Measurements from ENCODE around the gene SNTA1. TPM values are rescaled to one million over a fixed set of nuclear protein-coding genes. Genes with fewer than 3 reads are reported as not detected.

SNTA1 gene
- total and polyA plus RNA-seq, 2 experiments from 2014 or later = 3.8 to 9.3 TPM

DNA sequence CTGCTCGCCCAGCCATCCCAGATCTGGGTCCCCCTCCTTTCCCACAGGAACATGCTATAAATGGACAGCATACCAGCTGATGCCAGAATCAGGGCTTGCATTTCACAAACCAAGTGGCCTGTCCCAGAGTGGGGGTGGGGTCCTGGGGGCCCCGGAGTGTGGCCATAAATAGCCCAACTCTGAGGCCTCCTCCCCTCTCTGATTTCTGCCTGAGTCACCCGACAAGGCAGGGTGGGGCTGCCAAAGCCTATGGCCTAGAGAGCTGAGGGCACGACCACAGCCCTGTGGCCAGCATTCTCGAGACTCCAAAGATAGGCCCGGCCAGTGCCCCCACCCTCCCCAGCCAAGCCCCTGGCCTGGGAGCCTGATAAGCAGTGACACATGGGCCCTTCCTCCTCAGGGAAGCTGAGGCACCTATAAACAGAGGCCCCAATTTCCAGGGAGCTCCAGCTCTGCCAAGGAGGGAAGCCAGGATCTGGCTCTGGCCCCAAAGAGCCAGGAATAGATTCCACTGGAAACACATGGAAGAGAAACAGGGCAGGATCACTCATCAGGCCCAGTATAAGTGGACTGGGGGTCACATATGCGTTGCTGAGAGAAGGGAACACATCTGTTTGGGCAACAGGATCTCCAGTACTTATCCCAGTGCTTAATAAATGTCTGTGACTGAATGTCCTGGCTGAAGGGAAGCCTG is 20.3 kb downstream of the SNTA1 start:
- no peak overlapping the region for H3K27ac Mint-ChIP-seq

DNA sequence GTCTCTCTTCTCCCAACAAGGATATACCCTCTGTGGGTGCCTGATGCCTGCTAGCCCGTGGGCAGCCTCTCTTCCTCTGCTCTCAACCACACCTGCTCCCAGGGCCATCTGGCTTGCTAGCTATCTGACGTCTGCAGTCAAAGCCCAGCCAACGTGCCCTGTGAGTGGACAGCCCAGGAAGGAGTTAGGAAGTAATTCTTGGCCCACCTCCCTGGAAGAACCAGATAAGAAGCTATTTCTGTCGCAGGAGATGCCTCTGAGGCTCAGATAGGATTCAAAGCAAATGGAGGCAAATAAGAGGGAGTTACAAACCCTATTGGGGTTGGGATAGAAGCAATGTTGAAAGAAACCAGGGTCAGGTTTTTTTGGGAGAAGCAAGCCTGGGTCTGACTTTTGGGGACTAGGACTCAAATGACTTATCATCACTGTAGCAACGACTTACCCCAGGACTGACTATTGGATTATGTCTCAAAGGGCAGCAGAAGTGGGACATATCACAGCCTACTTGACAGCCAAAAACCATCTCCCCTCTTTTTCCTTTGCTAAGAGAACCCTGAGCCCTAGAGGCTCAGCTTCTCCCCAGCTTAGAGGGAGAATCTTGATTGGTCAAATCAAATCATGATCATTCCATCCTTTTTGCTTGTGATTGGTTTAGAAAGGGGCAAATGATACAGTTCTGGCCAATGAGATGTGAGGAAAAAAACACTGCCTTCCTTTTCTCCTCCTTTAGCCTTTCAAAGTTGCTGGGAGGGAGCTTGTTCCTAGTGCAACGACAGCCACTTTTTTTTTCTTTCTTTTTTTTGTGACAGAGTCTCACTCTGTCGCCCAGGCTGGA is 24.2 kb downstream of the SNTA1 start:
- no peak overlapping the region for H3K4me3 ChIP-seq
- no peak overlapping the region for H2AFZ ChIP-seq
- DNase-seq (ENCODE audit: low spot score) (no peak), ATAC-seq (no peak)
- no peaks in the 10 kb centered on the region for H3K9me3 Mint-ChIP-seq
- no peaks in the 10 kb centered on the region for H3K79me2 ChIP-seq (replicated peaks; ENCODE audit: insufficient read depth)
- no peaks in the 10 kb centered on the region for H3K36me3 Mint-ChIP-seq (ENCODE audit: low read depth)
- no peak overlapping the region for H3K27ac Mint-ChIP-seq
- H3K9me2 ChIP-seq (ENCODE audit: insufficient read depth) = no peaks in the 10 kb centered on the region
- no peak overlapping the region for H3K27ac ChIP-seq (ENCODE audit: low read depth)
- no peak overlapping the region for H3K4me2 ChIP-seq
- no peaks in the 10 kb centered on the region for H3F3A ChIP-seq (replicated peaks; ENCODE audit: low read depth)
- TF ChIP-seq, protein P1, sequence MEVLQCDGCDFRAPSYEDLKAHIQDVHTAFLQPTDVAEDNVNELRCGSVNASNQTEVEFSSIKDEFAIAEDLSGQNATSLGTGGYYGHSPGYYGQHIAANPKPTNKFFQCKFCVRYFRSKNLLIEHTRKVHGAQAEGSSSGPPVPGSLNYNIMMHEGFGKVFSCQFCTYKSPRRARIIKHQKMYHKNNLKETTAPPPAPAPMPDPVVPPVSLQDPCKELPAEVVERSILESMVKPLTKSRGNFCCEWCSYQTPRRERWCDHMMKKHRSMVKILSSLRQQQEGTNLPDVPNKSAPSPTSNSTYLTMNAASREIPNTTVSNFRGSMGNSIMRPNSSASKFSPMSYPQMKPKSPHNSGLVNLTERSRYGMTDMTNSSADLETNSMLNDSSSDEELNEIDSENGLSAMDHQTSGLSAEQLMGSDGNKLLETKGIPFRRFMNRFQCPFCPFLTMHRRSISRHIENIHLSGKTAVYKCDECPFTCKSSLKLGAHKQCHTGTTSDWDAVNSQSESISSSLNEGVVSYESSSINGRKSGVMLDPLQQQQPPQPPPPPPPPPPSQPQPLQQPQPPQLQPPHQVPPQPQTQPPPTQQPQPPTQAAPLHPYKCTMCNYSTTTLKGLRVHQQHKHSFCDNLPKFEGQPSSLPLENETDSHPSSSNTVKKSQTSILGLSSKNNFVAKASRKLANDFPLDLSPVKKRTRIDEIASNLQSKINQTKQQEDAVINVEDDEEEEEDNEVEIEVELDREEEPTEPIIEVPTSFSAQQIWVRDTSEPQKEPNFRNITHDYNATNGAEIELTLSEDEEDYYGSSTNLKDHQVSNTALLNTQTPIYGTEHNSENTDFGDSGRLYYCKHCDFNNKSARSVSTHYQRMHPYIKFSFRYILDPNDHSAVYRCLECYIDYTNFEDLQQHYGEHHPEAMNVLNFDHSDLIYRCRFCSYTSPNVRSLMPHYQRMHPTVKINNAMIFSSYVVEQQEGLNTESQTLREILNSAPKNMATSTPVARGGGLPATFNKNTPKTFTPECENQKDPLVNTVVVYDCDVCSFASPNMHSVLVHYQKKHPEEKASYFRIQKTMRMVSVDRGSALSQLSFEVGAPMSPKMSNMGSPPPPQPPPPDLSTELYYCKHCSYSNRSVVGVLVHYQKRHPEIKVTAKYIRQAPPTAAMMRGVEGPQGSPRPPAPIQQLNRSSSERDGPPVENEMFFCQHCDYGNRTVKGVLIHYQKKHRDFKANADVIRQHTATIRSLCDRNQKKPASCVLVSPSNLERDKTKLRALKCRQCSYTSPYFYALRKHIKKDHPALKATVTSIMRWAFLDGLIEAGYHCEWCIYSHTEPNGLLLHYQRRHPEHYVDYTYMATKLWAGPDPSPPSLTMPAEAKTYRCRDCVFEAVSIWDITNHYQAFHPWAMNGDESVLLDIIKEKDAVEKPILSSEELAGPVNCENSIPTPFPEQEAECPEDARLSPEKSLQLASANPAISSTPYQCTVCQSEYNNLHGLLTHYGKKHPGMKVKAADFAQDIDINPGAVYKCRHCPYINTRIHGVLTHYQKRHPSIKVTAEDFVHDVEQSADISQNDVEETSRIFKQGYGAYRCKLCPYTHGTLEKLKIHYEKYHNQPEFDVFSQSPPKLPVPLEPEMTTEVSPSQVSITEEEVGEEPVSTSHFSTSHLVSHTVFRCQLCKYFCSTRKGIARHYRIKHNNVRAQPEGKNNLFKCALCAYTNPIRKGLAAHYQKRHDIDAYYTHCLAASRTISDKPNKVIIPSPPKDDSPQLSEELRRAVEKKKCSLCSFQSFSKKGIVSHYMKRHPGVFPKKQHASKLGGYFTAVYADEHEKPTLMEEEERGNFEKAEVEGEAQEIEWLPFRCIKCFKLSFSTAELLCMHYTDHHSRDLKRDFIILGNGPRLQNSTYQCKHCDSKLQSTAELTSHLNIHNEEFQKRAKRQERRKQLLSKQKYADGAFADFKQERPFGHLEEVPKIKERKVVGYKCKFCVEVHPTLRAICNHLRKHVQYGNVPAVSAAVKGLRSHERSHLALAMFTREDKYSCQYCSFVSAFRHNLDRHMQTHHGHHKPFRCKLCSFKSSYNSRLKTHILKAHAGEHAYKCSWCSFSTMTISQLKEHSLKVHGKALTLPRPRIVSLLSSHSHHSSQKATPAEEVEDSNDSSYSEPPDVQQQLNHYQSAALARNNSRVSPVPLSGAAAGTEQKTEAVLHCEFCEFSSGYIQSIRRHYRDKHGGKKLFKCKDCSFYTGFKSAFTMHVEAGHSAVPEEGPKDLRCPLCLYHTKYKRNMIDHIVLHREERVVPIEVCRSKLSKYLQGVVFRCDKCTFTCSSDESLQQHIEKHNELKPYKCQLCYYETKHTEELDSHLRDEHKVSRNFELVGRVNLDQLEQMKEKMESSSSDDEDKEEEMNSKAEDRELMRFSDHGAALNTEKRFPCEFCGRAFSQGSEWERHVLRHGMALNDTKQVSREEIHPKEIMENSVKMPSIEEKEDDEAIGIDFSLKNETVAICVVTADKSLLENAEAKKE (CRISPR knock-in tag; IDR thresholded peaks at IDR 0.05) = no peak
- TF ChIP-seq ZNF114 (CRISPR knock-in tag; IDR thresholded peaks at IDR 0.05) = no peak
- TF ChIP-seq, protein P2, sequence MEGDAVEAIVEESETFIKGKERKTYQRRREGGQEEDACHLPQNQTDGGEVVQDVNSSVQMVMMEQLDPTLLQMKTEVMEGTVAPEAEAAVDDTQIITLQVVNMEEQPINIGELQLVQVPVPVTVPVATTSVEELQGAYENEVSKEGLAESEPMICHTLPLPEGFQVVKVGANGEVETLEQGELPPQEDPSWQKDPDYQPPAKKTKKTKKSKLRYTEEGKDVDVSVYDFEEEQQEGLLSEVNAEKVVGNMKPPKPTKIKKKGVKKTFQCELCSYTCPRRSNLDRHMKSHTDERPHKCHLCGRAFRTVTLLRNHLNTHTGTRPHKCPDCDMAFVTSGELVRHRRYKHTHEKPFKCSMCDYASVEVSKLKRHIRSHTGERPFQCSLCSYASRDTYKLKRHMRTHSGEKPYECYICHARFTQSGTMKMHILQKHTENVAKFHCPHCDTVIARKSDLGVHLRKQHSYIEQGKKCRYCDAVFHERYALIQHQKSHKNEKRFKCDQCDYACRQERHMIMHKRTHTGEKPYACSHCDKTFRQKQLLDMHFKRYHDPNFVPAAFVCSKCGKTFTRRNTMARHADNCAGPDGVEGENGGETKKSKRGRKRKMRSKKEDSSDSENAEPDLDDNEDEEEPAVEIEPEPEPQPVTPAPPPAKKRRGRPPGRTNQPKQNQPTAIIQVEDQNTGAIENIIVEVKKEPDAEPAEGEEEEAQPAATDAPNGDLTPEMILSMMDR (conservative IDR thresholded peaks at IDR 0.05; ENCODE audit: low read depth in 2 of 2) = no peak
- TF ChIP-seq, protein P3, sequence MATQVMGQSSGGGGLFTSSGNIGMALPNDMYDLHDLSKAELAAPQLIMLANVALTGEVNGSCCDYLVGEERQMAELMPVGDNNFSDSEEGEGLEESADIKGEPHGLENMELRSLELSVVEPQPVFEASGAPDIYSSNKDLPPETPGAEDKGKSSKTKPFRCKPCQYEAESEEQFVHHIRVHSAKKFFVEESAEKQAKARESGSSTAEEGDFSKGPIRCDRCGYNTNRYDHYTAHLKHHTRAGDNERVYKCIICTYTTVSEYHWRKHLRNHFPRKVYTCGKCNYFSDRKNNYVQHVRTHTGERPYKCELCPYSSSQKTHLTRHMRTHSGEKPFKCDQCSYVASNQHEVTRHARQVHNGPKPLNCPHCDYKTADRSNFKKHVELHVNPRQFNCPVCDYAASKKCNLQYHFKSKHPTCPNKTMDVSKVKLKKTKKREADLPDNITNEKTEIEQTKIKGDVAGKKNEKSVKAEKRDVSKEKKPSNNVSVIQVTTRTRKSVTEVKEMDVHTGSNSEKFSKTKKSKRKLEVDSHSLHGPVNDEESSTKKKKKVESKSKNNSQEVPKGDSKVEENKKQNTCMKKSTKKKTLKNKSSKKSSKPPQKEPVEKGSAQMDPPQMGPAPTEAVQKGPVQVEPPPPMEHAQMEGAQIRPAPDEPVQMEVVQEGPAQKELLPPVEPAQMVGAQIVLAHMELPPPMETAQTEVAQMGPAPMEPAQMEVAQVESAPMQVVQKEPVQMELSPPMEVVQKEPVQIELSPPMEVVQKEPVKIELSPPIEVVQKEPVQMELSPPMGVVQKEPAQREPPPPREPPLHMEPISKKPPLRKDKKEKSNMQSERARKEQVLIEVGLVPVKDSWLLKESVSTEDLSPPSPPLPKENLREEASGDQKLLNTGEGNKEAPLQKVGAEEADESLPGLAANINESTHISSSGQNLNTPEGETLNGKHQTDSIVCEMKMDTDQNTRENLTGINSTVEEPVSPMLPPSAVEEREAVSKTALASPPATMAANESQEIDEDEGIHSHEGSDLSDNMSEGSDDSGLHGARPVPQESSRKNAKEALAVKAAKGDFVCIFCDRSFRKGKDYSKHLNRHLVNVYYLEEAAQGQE (IDR thresholded peaks at IDR 0.05; ENCODE audit: unreplicated experiment) = no peak
- no peak for TF ChIP-seq NANOG (IDR thresholded peaks at IDR 0.05; ENCODE audit: borderline replicate concordance)
- H3K4me3 Mint-ChIP-seq = no peak overlapping the region
- no peaks in the 10 kb centered on the region for H3K27me3 Mint-ChIP-seq (ENCODE audit: insufficient read depth, low read depth, poor library complexity)
- H4K20me1 ChIP-seq (replicated peaks; ENCODE audit: insufficient read depth) = no peaks in the 10 kb centered on the region; the same call in 1 of the 2 replicates
- no peaks in the 10 kb centered on the region for H3K36me3 ChIP-seq (ENCODE audit: insufficient read depth)
- no peaks in the 10 kb centered on the region for H3K4me1 ChIP-seq (ENCODE audit: insufficient read depth)
- no peaks in the 10 kb centered on the region for H3K27me3 ChIP-seq (ENCODE audit: insufficient read depth)
- no peaks in the 10 kb centered on the region for H3K4me1 Mint-ChIP-seq

More for the DNA sequence above, 20.3 kb downstream of the SNTA1 start:
- H2AFZ ChIP-seq = no peak overlapping the region
- no peaks in the 10 kb centered on the region for H3K4me1 Mint-ChIP-seq
- ATAC-seq = no peak
- no peaks in the 10 kb centered on the region for H3K27me3 Mint-ChIP-seq (ENCODE audit: insufficient read depth, low read depth, poor library complexity)
- H3K27ac ChIP-seq (ENCODE audit: low read depth) = no peak overlapping the region
- H4K20me1 ChIP-seq (replicated peaks; ENCODE audit: insufficient read depth) = no peaks in the 10 kb centered on the region; the same call in 1 of the 2 replicates
- no peaks in the 10 kb centered on the region for H3K4me1 ChIP-seq (ENCODE audit: insufficient read depth)
- no peak overlapping the region for H3K4me2 ChIP-seq
- no peaks in the 10 kb centered on the region for H3K9me3 Mint-ChIP-seq
- no peaks in the 10 kb centered on the region for H3K36me3 Mint-ChIP-seq (ENCODE audit: low read depth)
- no peak overlapping the region for H3K4me3 ChIP-seq
- TF ChIP-seq EZH2phosphoT487 (IDR thresholded peaks at IDR 0.05; ENCODE audit: unreplicated experiment) = no peak
- no peak for TF ChIP-seq STAT1 (IDR thresholded peaks at IDR 0.05; ENCODE audit: unreplicated experiment)
- no peak overlapping the region for H3K4me3 Mint-ChIP-seq
- H3K27me3 ChIP-seq (ENCODE audit: insufficient read depth) = no peaks in the 10 kb centered on the region
- H3K9me2 ChIP-seq (ENCODE audit: insufficient read depth) = no peaks in the 10 kb centered on the region
- DNase-seq (ENCODE audit: low spot score) = no peak
- H3K79me2 ChIP-seq (replicated peaks; ENCODE audit: insufficient read depth) = no peaks in the 10 kb centered on the region
- H3F3A ChIP-seq (replicated peaks; ENCODE audit: low read depth) = no peaks in the 10 kb centered on the region
- H3K36me3 ChIP-seq (ENCODE audit: insufficient read depth) = no peaks in the 10 kb centered on the region

Measured in GM23338 (cell line).